CD4-positive, alpha-beta T cell treated with Interleukin-10 for 1 hour (primary cell): Measurements from ENCODE around the gene OR14A2.
"Not testable (repeated sequence)": the region's sequence is repeated elsewhere in the genome, so short reads cannot be mapped to it uniquely, and the experiment has no call there.

Experiments
- DNase-seq: peaks from one replicate; pipeline ENCODE4 v3.0.0-alpha.2; 2020

The OR14A2 gene

GRCh38 chr1:247748041-247748440 is at the start of gene OR14A2:
Gene OR14A2 (minus strand): TSS chr1:247748141.
- no peak for DNase-seq

DNA sequence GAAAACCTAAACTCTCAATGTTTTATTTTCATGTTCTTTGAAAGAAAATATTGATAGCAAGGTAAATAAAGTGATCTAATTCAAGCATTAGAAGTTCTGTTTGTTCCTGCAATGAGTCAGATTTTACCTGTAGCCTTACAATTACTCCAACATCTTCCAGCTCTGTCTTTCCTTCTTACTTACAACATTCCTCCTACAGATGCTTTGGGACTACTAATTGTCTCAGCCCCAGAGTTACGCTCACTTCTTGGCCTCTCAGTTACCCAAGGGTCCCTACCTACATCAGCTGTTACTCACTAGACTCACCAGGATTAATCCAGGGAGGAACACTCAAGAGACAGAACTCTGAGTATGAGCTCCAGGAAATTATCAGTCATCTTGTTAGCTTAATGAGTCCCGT is 49.6 kb upstream of the OR14A2 start:
- DNase-seq, result no peak

GRCh38 chr1:247769603-247770002 is 21.7 kb upstream of the OR14A2 start:
- no peak for DNase-seq

DNA sequence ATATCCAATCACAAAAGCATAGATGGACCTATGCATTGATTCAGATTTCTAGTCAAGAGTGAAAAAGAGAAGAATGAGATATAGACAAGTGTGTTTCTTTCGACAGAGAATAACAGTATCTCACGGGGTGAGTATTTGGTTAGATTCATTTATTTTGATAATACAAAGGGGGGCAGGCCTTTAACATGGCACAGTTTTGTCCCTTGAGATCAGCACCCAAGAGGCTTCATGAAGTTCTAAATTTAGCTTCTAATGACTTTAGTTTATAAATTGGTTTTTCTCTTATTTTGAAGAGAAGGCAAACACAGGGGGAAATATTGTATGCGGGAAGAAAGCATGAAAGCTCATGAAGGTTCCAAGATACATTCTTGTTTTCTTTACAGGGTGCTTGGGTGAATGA is 12.5 kb upstream of the OR14A2 start, which contains the start of gene OR1C1:
OR1C1 (minus strand) TSS at position 101 of the 400 bp plus-strand sequence. CDS start 2,150 bp downstream, outside the sequence.
- DNase-seq, result no peak

GRCh38 chr1:247754311-247754710 is 6.4 kb upstream of the OR14A2 start:
- not testable (repeated sequence) for DNase-seq

- DNase-seq, result no peak
Observed at GRCh38 chr1:247749870-247750269, 1.9 kb upstream of the OR14A2 start.

DNA sequence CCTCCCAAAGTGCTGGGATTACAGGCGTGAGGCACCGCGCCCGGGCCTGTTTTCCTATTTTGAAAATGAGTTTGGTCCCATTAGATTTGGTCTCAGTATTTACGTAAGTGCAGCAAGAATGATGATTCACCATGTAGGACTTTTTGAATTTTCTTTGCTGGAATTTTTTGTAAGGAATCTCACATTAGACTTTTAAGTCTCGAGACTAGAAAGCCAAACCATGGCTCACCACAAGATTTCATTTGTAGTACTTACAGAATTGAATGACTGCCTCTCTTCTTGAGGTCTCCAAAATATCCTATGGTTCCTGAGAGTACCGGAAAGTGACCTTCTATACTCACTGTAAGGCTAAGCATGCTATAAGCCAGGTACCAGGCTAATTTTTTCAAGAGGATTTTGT is 325 bp downstream of the OR14A2 start:
- no peak for DNase-seq

- no peak for DNase-seq
Observed at GRCh38 chr1:247746391-247746935, 1.5 kb downstream of the OR14A2 start.

DNA sequence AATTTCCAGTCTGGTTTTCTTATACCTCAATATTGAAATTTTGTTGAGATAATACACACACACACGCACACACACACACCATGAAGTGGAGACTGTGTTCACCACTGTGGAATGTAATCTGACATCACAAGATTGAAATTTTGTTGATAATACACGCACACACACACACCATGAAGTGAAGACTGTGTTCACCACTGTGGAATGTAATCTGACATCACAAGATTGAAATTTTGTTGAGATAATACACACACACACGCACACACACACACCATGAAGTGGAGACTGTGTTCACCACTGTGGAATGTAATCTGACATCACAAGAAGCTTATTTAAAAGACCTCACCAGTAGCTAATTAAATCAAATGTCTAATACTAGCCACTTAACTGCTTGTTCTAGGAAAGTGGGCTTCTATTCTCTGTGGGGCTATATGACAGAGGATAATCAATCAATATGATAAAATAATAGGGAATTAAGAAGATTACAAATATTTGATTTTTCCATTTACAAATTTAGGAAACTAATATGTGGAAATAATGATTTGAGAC is 5.7 kb downstream of the OR14A2 start:
- not testable (repeated sequence) for DNase-seq

DNA sequence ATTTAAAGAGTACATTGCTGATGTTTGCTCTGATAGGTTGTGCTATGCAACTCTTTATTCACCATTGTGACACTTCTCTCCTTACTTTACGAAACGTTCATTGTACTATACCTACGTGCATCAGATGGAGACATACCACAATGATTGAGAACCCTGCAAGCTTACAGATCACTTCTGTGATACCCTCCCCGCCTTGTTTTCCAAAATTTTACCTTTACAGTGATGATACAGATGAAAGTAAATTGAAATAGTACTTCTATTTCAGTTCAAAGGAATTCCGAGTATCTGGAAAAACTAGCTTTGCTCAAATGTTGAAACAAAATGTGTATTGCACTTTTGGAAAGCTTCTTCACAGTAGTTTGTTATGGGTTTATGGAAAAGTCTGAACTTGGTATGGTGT is 6.2 kb downstream of the OR14A2 start:
- DNase-seq, result no peak

DNA sequence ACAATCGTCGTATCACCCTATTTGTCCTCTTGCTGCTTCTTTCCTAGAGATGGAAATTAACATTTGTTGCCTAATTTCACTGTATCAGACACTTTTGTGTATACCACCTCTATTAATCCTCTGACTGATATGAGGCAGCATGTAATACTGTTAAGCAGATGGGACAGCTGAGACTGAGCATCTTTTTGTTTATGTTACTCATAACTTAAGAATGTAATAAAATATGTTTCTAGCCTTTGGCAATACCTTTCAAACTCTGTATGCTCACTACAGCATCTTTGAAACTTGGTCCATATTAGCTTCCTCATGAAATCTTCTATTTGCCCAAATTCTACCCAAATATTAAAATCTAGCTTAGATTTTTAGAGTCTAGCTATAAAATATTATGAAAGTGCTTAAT is 7.2 kb downstream of the OR14A2 start:
- no peak for DNase-seq

DNA sequence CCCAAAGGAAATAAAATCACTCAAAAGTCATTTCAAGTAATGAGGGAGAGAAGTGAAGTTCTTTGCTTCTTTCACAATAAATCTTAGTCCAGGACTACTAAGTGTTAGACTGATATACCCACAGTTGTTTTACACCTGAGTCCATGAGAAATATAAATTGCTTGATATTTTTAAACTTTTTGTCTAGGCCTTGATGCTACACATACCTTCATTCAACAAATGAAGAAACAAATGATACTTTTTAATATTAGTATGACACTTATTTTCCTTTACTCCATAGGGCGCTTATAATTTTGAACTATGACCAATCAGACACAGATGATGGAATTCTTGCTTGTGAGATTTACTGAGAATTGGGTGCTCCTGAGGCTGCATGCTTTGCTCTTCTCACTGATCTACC is 9.6 kb downstream of the OR14A2 start, which contains the start of gene OR14K1:
OR14K1 (plus strand) TSS at position 301 of the 400 bp plus-strand sequence; CDS start at position 301, 0 bp downstream.
- no peak for DNase-seq

GRCh38 chr1:247721222-247721621 is 26.7 kb downstream of the OR14A2 start:
- DNase-seq, result no peak

DNA sequence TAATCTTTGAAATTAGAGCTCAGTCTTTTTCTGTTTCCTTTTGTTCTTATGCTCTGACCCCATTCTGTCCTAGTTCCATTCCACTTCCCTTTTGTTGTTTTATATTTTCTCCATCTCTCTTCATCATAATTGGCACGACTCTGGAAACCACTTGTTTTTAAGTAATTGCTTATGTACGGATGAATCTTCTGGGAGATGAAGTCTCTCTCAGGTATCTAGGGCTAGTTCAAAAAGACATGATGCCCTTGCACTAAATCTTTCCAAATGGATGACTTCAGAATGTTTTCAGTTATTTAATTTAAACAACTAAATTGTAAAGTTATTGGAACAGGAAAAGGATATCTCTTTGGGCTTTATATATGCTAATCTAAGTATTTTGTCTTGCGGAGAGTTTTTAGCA is 31.4 kb downstream of the OR14A2 start, which contains the start of gene OR6F1:
OR6F1 (minus strand) TSS at position 101 of the 400 bp plus-strand sequence. CDS start 3,891 bp downstream, outside the sequence.
- no peak for DNase-seq

- DNase-seq, result no peak
Observed at GRCh38 chr1:247713753-247714152, 34.2 kb downstream of the OR14A2 start.

DNA sequence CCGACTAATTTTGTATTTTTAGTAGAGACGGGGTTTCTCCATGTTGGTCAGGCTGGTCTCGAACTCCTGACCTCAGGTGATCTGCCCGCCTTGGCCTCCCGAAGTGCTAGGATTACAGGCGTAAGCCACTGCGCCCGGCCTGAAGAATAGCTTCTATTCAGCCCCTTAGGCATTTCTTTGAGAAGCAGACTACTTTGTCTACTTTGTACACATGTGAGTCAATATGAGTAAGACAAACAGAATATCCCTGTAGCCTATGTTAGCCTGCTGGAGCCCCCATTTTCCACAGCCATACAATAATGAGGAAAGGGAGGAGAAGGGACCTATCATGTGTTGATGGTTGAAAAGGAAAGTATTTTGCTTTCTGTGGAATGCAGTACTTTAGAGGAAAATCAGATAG is 37.3 kb downstream of the OR14A2 start:
- not testable (repeated sequence) for DNase-seq

GRCh38 chr1:247701338-247701737 is 46.6 kb downstream of the OR14A2 start:
- DNase-seq, result no peak

DNA sequence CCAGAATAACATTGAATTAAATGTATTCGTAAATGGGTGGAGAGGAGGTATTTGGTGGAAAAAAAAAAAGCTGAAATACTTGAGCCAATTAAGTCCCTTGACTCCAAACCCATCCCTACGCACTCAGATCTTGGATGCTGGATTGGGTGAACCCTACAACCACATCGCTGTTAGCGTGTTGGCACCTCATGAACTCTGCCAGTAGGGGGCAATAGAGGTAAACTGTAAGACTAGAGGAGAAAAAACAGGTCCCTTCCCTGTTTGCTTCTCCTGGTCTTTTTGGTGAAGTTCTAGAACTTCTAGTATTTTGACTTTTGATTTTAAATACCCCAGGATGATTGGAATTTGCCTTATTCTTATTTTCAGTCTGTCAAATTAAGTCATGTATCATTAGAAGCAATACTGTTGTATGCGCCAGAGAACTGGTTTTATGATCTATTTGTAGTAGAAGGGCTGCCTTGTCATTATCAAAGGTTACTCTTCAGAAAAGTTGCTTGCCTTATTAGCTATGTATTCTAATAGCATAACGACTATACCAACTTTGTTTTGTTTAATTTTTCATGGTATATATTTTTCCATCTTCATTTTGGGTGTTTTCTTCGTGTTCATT is 66.5 kb downstream of the OR14A2 start:
- DNase-seq, result peak; percentile 33

GRCh38 chr1:247680171-247680570 is 67.8 kb downstream of the OR14A2 start:
- no peak for DNase-seq

GRCh38 chr1:247679639-247680038 is 68.3 kb downstream of the OR14A2 start, which contains the start of gene OR13G1:
Gene OR13G1 (minus strand): TSS chr1:247679739. CDS start chr1:247673041, 6,698 bp downstream.
- DNase-seq, result no peak
